MCF 10A (cell line): ENCODE results near the gene TWIST2. TPM values are rescaled to one million over a fixed set of nuclear protein-coding genes. Genes with fewer than 3 reads are reported as not detected.

Experiments
- BruUV-seq: library from RNA; stranded (reverse); fragments of 400-500 nt; replicated peaks from 2 replicates; lab custom pipeline; 2021; lab: Mats Ljungman, UMichigan
- CTCF ChIA-PET: fragments of 300-600 bp; sonication (Branson Sonifier 250); formaldehyde crosslinking; extraction: SDS; loops from one replicate; lab custom pipeline; 2021; ENCODE audit warnings: antibody characterized with exemption, inconsistent platforms; lab: Yijun Ruan, JAX
- POLR2A ChIA-PET: fragments of 300-600, 350-650 bp; sonication (Branson Sonifier 250); formaldehyde crosslinking; extraction: SDS; loops from one replicate; lab custom pipeline; 2020; ENCODE audit warnings: antibody characterized with exemption, inconsistent platforms; lab: Yijun Ruan, JAX
- DNase-seq: peaks from one replicate; pipeline ENCODE4 v3.0.0-alpha.2; 2018; ENCODE audit not compliant: unreplicated experiment
- H3K27ac Mint-ChIP-seq: one replicate; pipeline ENCODE4 v1.8.0; 2022; ENCODE audit warnings: mild to moderate bottlenecking, low read depth, mixed read lengths; ENCODE audit not compliant: unreplicated experiment
- H3K27me3 Mint-ChIP-seq: one replicate; pipeline ENCODE4 v1.8.0; 2022; ENCODE audit warnings: mixed read lengths; ENCODE audit not compliant: insufficient read depth, unreplicated experiment
- H3K36me3 Mint-ChIP-seq: one replicate; pipeline ENCODE4 v1.8.0; 2022; ENCODE audit warnings: mild to moderate bottlenecking, moderate library complexity, mixed read lengths; ENCODE audit not compliant: insufficient read depth, unreplicated experiment
- H3K4me1 Mint-ChIP-seq: one replicate; pipeline ENCODE4 v1.8.0; 2022; ENCODE audit warnings: mixed read lengths; ENCODE audit not compliant: insufficient read depth, unreplicated experiment
- H3K4me3 Mint-ChIP-seq: one replicate; pipeline ENCODE4 v1.8.0; 2022; ENCODE audit warnings: mild to moderate bottlenecking, moderate library complexity, mixed read lengths; ENCODE audit not compliant: unreplicated experiment
- H3K9me3 Mint-ChIP-seq: one replicate; pipeline ENCODE4 v1.8.0; 2022; ENCODE audit warnings: mixed read lengths; ENCODE audit not compliant: unreplicated experiment
- CTCF ChIP-seq: fragments of 200-600 bp; IDR thresholded peaks from one replicate; pipeline ENCODE4 v1.8.0; 2022; ENCODE audit warnings: antibody characterized with exemption, mild to moderate bottlenecking; ENCODE audit not compliant: unreplicated experiment
- intact Hi-C: fragments of 100-400 bp; cut with micrococcal nuclease; formaldehyde crosslinking; loops from 2 replicates; pipeline ENCODE4 v1.14.1; 2022
- total RNA-seq: library from RNA; stranded (reverse); gene quantifications from 2 replicates; pipeline ENCODE4 v1.2.3, GENCODE V29; 2022

TWIST2 gene
- total RNA-seq, 1 experiment from 2014 or later = 30.2 TPM

- intact Hi-C loops = loop anchor here (5.0 kb wide), 1 partner anchor 83 kb away; no protein-coding TSS in a partner anchor
- CTCF ChIA-PET = interaction anchor here (1.2 kb wide), 1 partner anchor 80 kb away, joined by 3 read pairs; no protein-coding TSS in a partner anchor
- BruUV-seq = no TSS peak
Measured at GRCh38 chr2:238864207-238865014, 16.5 kb downstream of the TWIST2 start.

GRCh38 chr2:238865015-238865719, 17.3 kb downstream of the TWIST2 start:
- TF ChIP-seq CTCF = no peak
- Mint-ChIP-seq H3K36me3 (peaks cover 27% of the 10 kb centered on the region), H3K9me3 (no peaks in the 10 kb centered on the region), H3K27ac (peak overlapping the region; percentile 95), H3K27me3 (no peaks in the 10 kb centered on the region), H3K4me1 (peaks cover 51% of the 10 kb centered on the region), H3K4me3 (no peak overlapping the region)
- POLR2A ChIA-PET = interaction anchor here (0.7 to 4.9 kb wide), 2 partner anchors 15 to 577 kb away, joined by 3 to 54 read pairs; partner anchors contain the start of gene TWIST2
- DNase-seq = no peak
- intact Hi-C loops = no loop called here
- BruUV-seq = no TSS peak
- CTCF ChIA-PET = interaction anchor here (0.8 kb wide), 1 partner anchor 17 kb away, joined by 3 read pairs; no protein-coding TSS in a partner anchor

More at GRCh38 chr2:238864207-238865014, 16.5 kb downstream of the TWIST2 start:
- DNase-seq = peak; percentile 98
- no peaks in the 10 kb centered on the region for H3K27me3 Mint-ChIP-seq
- TF ChIP-seq CTCF = no peak
- peaks cover 21% of the 10 kb centered on the region for H3K36me3 Mint-ChIP-seq
- H3K4me1 Mint-ChIP-seq = peaks cover 59% of the 10 kb centered on the region
- POLR2A ChIA-PET = interaction anchor here (0.7 to 4.9 kb wide), 2 partner anchors 15 to 576 kb away, joined by 3 to 54 read pairs; partner anchors contain the start of gene TWIST2
- H3K4me3 Mint-ChIP-seq = peak overlapping the region; percentile 61
- no peaks in the 10 kb centered on the region for H3K9me3 Mint-ChIP-seq
- peak overlapping the region; percentile 95 for H3K27ac Mint-ChIP-seq

- BruUV-seq = no TSS peak
- no peak overlapping the region for H3K27ac Mint-ChIP-seq
- no peaks in the 10 kb centered on the region for H3K27me3 Mint-ChIP-seq
- intact Hi-C loops = no loop called here
- ChIA-PET POLR2A (interaction anchor here (0.5 to 2.4 kb wide), 2 partner anchors 16 to 288 kb away, joined by 3 to 13 read pairs; no protein-coding TSS in a partner anchor), CTCF (interaction anchor here (0.7 to 0.8 kb wide), 2 partner anchors 10 to 18 kb away, joined by 3 read pairs; no protein-coding TSS in a partner anchor)
- H3K36me3 Mint-ChIP-seq = peaks cover 27% of the 10 kb centered on the region
- no peak for TF ChIP-seq CTCF
- no peak for DNase-seq
- no peak overlapping the region for H3K4me3 Mint-ChIP-seq
- H3K4me1 Mint-ChIP-seq = peaks cover 49% of the 10 kb centered on the region
- H3K9me3 Mint-ChIP-seq = no peaks in the 10 kb centered on the region
Measured at GRCh38 chr2:238865744-238866355, 18.0 kb downstream of the TWIST2 start.
